IPS-NIHi7 (cell line): ENCODE data around the gene MS4A10.
"Not testable (repeated sequence)": the region's sequence is repeated elsewhere in the genome, so short reads cannot be mapped to it uniquely, and the experiment has no call there.

Source experiments
- DNase-seq: peaks from one replicate; pipeline ENCODE4 v3.0.0; 2012; ENCODE audit warnings: mixed read lengths; ENCODE audit errors: extremely low spot score

The MS4A10 gene

GRCh38 chr11:60786811-60787567 lies 1.9 kb downstream of the MS4A10 start:
- DNase-seq, result no peak

- no peak for DNase-seq
Observed at GRCh38 chr11:60788401-60789125, 3.4 kb downstream of the MS4A10 start.

- no peak for DNase-seq
Observed at GRCh38 chr11:60790726-60791125, 5.6 kb downstream of the MS4A10 start.

GRCh38 chr11:60791153-60791933 lies 6.2 kb downstream of the MS4A10 start:
- DNase-seq, result no peak

- no peak for DNase-seq
Observed at GRCh38 chr11:60792521-60792920, 7.4 kb downstream of the MS4A10 start.

GRCh38 chr11:60795291-60795690 lies 10.2 kb downstream of the MS4A10 start:
- no peak for DNase-seq

GRCh38 chr11:60797846-60798630 lies 12.9 kb downstream of the MS4A10 start:
- DNase-seq, result no peak

- no peak for DNase-seq
Observed at GRCh38 chr11:60798631-60799030, 13.5 kb downstream of the MS4A10 start.

- no peak for DNase-seq
Observed at GRCh38 chr11:60801194-60801593, 16.1 kb downstream of the MS4A10 start.

- DNase-seq, result no peak
Observed at GRCh38 chr11:60803273-60803936, 18.3 kb downstream of the MS4A10 start.

GRCh38 chr11:60809249-60809648 lies 24.1 kb downstream of the MS4A10 start:
- DNase-seq, result no peak

GRCh38 chr11:60809691-60810090 lies 24.6 kb downstream of the MS4A10 start:
- DNase-seq, result no peak

GRCh38 chr11:60810151-60810550 lies 25.0 kb downstream of the MS4A10 start:
- no peak for DNase-seq

GRCh38 chr11:60810569-60810968 lies 25.4 kb downstream of the MS4A10 start:
- DNase-seq, result no peak

- no peak for DNase-seq
Observed at GRCh38 chr11:60813324-60813723, 28.2 kb downstream of the MS4A10 start.

GRCh38 chr11:60814112-60814511 lies 29.0 kb downstream of the MS4A10 start:
- no peak for DNase-seq

GRCh38 chr11:60816590-60817157 lies 31.5 kb downstream of the MS4A10 start:
- no peak for DNase-seq

GRCh38 chr11:60818057-60818456 lies 32.9 kb downstream of the MS4A10 start:
- DNase-seq, result no peak

- DNase-seq, result no peak
Observed at GRCh38 chr11:60821827-60822599, 36.9 kb downstream of the MS4A10 start.

GRCh38 chr11:60823745-60824306 lies 38.7 kb downstream of the MS4A10 start:
- not testable (repeated sequence) for DNase-seq
